DOHH2 (cell line): ENCODE measurements around the gene SLC38A3.

Experiments used
- H3F3A ChIP-seq: fragments of 200-600 bp; sonication (generic), shearing (Covaris generic); 2 replicates; pipeline ENCODE4 v1.6.0; 2016; ENCODE audit warnings: antibody characterized with exemption, mild to moderate bottlenecking; ENCODE audit not compliant: control insufficient read depth, insufficient read depth
- H3K27ac ChIP-seq: fragments of 200-600 bp; sonication (generic); 2 replicates; pipeline ENCODE4 v1.5.1; 2014; ENCODE audit warnings: low read depth, mild to moderate bottlenecking, low read length, moderate library complexity
- H3K27me3 ChIP-seq: fragments of 200-600 bp; sonication (generic); 2 replicates; pipeline ENCODE4 v1.6.1; 2014; ENCODE audit warnings: mild to moderate bottlenecking, low read length, mixed read lengths; ENCODE audit not compliant: control insufficient read depth
- H3K36me3 ChIP-seq: fragments of 200-600 bp; sonication (generic); 2 replicates; pipeline ENCODE4 v1.6.1; 2014; ENCODE audit warnings: mild to moderate bottlenecking, low read length, moderate library complexity, mixed read lengths; ENCODE audit not compliant: control insufficient read depth
- H3K4me1 ChIP-seq: fragments of 200-600 bp; sonication (generic); 2 replicates; pipeline ENCODE4 v1.6.1; 2014; ENCODE audit warnings: mild to moderate bottlenecking, low read length, mixed read lengths; ENCODE audit not compliant: control insufficient read depth
- H3K4me2 ChIP-seq: fragments of 200-600 bp; sonication (generic); 2 replicates; pipeline ENCODE4 v1.6.0; 2014; ENCODE audit warnings: mild to moderate bottlenecking, low read length, moderate library complexity
- H3K4me3 ChIP-seq: fragments of 200-600 bp; sonication (generic); 2 replicates; pipeline ENCODE4 v1.5.1; 2014; ENCODE audit warnings: mild to moderate bottlenecking, low read length, mixed read lengths
- H3K79me2 ChIP-seq: fragments of 200-600 bp; sonication (generic); 2 replicates; pipeline ENCODE4 v1.6.1; 2014; ENCODE audit warnings: mild to moderate bottlenecking, low read length, mixed read lengths; ENCODE audit not compliant: control insufficient read depth
- H3K9me2 ChIP-seq: fragments of 200-600 bp; sonication (generic); replicated peaks from 2 replicates; pipeline ENCODE4 v1.6.1; 2014; ENCODE audit warnings: mild to moderate bottlenecking, low read length, mixed read lengths; ENCODE audit not compliant: control insufficient read depth
- H3K9me3 ChIP-seq: fragments of 200-600 bp; sonication (generic); 2 replicates; pipeline ENCODE4 v1.6.1; 2014; ENCODE audit warnings: antibody characterized with exemption, low read length, mixed read lengths; ENCODE audit not compliant: control insufficient read depth, insufficient read depth
- H4K20me1 ChIP-seq: fragments of 200-600 bp; sonication (generic); 2 replicates; pipeline ENCODE4 v1.6.0; 2014; ENCODE audit warnings: low read depth, mild to moderate bottlenecking, antibody characterized with exemption, low read length, moderate library complexity; ENCODE audit not compliant: control insufficient read depth, insufficient read depth
- CTCF ChIP-seq: fragments of 200-600 bp; sonication (generic); IDR thresholded peaks from one replicate; pipeline ENCODE4 v1.5.1; 2014; ENCODE audit warnings: antibody characterized with exemption, mild to moderate bottlenecking, low read depth, low read length; ENCODE audit not compliant: poor library complexity, severe bottlenecking
- EZH2phosphoT487 ChIP-seq: fragments of 200-600 bp; sonication (generic); IDR thresholded peaks from 2 replicates; pipeline ENCODE4 v1.6.1; 2017; ENCODE audit warnings: borderline replicate concordance, mild to moderate bottlenecking, antibody characterized with exemption, low read length, moderate library complexity, mixed read lengths

SLC38A3 gene

GRCh38 chr3:50267280-50267913 lies 62.3 kb downstream of the SLC38A3 start:
- Histone ChIP-seq H3F3A (no peaks in the 10 kb centered on the region), H3K9me2 (no peaks in the 10 kb centered on the region), H3K36me3 (no peaks in the 10 kb centered on the region), H3K27me3 (peaks cover 35% of the 10 kb centered on the region), H3K79me2 (no peaks in the 10 kb centered on the region), H3K9me3 (no peaks in the 10 kb centered on the region), H3K4me2 (no peak overlapping the region), H3K27ac (no peak overlapping the region), H3K4me1 (no peaks in the 10 kb centered on the region), H4K20me1 (no peaks in the 10 kb centered on the region), H3K4me3 (no peak overlapping the region)
- TF ChIP-seq EZH2phosphoT487 (no peak), CTCF (no peak)

- Histone ChIP-seq H3K4me3 (no peak overlapping the region), H3K27me3 (peaks cover 39% of the 10 kb centered on the region), H3K4me2 (no peak overlapping the region), H3F3A (no peaks in the 10 kb centered on the region), H3K4me1 (peaks cover 5% of the 10 kb centered on the region), H3K9me2 (no peaks in the 10 kb centered on the region), H3K9me3 (no peaks in the 10 kb centered on the region), H3K27ac (no peak overlapping the region), H4K20me1 (no peaks in the 10 kb centered on the region), H3K36me3 (no peaks in the 10 kb centered on the region), H3K79me2 (no peaks in the 10 kb centered on the region)
- TF ChIP-seq EZH2phosphoT487 (no peak), CTCF (no peak)
Measured at GRCh38 chr3:50268276-50268675, 63.2 kb downstream of the SLC38A3 start.

- no peak within 1 kb of the TSS for H3K4me3 ChIP-seq
- H3K4me2 ChIP-seq: no peak within 1 kb of the TSS
- no peak within 1 kb of the TSS for H3K27ac ChIP-seq
- H3F3A ChIP-seq: no peaks in the 10 kb centered on the region
- H3K27me3 ChIP-seq: peaks cover 44% of the 10 kb centered on the region
- H3K4me1 ChIP-seq: peaks cover 7% of the 10 kb centered on the region
- H3K9me3 ChIP-seq: no peaks in the 10 kb centered on the region
- H3K79me2 ChIP-seq: no peaks in the 10 kb centered on the region
- TF ChIP-seq EZH2phosphoT487 (no peak), CTCF (no peak)
- H3K36me3 ChIP-seq: no peaks in the 10 kb centered on the region
- H3K9me2 ChIP-seq: no peaks in the 10 kb centered on the region
- no peaks in the 10 kb centered on the region for H4K20me1 ChIP-seq
Measured at GRCh38 chr3:50268703-50269451, 63.8 kb downstream of the SLC38A3 start, which contains the start of gene SEMA3B. Gene SEMA3B, plus strand, starts transcription at chr3:50269147. Its CDS starts 94 bp downstream, at chr3:50269241.
